HepG2 (cell line): ENCODE results near the gene RANBP3.

Source experiments
- CAMTA2 ChIP-seq: sonication (generic); formaldehyde crosslinking; IDR thresholded peaks from 2 replicates; pipeline ENCODE4 v1.4.0; 2020; ENCODE audit warnings: mild to moderate bottlenecking, missing genetic modification reagents, borderline replicate concordance
- EZH2 ChIP-seq: conservative IDR thresholded peaks from 2 replicates; pipeline ENCODE4 v1.6.1; 2012; ENCODE audit warnings: mild to moderate bottlenecking, low read depth, low read length, moderate library complexity
- GABPA ChIP-seq, 2 experiments: IDR thresholded peaks; 2 replicates each; pipeline ENCODE4 v1.6.1; 2011 to 2016; ENCODE audit warnings: low read depth in 2 of 2, low read length in 1 of 2, missing biosample characterization in 1 of 2, missing genetic modification characterization in 1 of 2
- POLR2AphosphoS5 ChIP-seq: IDR thresholded peaks from 2 replicates; pipeline ENCODE4 v1.6.1; 2012; ENCODE audit warnings: low read depth, low read length
- ZFP36L1 ChIP-seq: sonication (generic); formaldehyde crosslinking; IDR thresholded peaks from 2 replicates; pipeline ENCODE4 v1.8.0; 2022; ENCODE audit warnings: mild to moderate bottlenecking, missing genetic modification reagents, moderate library complexity
- TF ChIP-seq, protein P1 (sequence below): sonication (generic); formaldehyde crosslinking; IDR thresholded peaks from 2 replicates; pipeline ENCODE4 v1.5.0; 2020; ENCODE audit warnings: mild to moderate bottlenecking, missing genetic modification reagents, moderate library complexity

DNA sequence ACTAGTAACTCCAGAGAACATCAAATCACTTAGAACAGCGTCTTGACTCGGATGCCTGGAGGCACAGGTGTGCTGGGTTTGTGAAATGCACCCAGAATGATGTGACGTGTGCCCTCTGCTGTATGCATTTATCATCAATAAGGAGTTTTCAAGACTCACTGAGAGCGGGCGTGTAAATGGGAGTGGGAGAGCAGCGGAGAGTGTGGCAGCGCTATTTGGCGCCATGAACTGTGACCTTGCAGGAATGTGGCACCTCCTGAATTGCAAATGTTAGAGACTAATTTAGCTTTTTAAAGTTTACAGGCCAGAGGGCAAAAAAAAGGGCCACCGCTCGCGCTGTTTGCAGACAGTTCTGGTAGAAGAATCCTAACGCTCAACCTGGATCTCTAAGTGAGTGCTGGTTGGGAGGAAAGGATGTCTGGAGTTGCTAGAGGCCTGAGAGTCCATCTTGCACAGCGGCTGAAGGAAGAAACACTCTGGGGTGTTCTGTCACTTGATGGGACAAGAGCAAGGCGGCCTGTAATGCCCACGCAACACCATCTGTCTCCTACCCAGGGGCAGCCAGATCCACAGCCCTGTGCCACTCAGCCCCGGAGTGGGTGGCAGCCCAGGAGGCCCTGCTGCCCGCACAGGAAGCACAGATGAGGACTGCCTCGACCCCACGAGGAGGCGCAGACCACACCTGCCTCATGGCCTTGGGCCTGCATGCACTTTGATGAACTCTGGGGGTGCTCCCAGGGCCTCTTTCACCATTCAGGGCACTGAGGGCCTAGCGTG lies 19.7 kb downstream of the RANBP3 start:
- no peak for TF ChIP-seq CAMTA2 (CRISPR knock-in tag)
- TF ChIP-seq POLR2AphosphoS5: no peak
- no peak for TF ChIP-seq EZH2
- TF ChIP-seq, protein P1, sequence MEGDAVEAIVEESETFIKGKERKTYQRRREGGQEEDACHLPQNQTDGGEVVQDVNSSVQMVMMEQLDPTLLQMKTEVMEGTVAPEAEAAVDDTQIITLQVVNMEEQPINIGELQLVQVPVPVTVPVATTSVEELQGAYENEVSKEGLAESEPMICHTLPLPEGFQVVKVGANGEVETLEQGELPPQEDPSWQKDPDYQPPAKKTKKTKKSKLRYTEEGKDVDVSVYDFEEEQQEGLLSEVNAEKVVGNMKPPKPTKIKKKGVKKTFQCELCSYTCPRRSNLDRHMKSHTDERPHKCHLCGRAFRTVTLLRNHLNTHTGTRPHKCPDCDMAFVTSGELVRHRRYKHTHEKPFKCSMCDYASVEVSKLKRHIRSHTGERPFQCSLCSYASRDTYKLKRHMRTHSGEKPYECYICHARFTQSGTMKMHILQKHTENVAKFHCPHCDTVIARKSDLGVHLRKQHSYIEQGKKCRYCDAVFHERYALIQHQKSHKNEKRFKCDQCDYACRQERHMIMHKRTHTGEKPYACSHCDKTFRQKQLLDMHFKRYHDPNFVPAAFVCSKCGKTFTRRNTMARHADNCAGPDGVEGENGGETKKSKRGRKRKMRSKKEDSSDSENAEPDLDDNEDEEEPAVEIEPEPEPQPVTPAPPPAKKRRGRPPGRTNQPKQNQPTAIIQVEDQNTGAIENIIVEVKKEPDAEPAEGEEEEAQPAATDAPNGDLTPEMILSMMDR (CRISPR knock-in tag): no peak
- TF ChIP-seq ZFP36L1 (CRISPR knock-in tag): no peak
- TF ChIP-seq GABPA (IDR thresholded peaks at IDR 0.05; ENCODE audit: low read depth, low read length): no peak
- no peak for TF ChIP-seq GABPA (CRISPR knock-in tag; IDR thresholded peaks at IDR 0.05; ENCODE audit: low read depth)
